ENCODE measurements around the gene ENO4.

DNA sequence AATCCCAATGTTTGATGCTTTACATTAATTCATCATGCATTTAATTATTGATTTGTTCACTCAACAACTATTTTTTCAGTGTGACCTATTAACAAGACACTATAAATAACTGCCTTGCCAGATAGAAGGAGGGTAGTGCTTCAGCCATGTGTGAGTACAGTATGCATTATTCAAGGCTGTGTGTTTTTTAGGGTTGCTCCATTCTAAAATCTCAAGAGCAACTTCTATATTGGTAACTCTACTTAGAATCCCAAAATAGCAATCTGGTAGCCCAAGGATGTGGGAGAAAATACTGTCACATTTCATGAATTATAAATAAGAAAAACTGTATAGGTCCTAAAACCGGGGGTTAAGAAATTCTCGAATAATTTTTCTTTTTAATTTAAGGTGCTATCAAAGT lies 69.9 kb downstream of the ENO4 start:
- TF ChIP-seq POLR2AphosphoS5 (IDR thresholded peaks at IDR 0.05) (no peak), POLR2A (IDR thresholded peaks at IDR 0.05) (no peak)
- TF ChIP-seq, protein P1, sequence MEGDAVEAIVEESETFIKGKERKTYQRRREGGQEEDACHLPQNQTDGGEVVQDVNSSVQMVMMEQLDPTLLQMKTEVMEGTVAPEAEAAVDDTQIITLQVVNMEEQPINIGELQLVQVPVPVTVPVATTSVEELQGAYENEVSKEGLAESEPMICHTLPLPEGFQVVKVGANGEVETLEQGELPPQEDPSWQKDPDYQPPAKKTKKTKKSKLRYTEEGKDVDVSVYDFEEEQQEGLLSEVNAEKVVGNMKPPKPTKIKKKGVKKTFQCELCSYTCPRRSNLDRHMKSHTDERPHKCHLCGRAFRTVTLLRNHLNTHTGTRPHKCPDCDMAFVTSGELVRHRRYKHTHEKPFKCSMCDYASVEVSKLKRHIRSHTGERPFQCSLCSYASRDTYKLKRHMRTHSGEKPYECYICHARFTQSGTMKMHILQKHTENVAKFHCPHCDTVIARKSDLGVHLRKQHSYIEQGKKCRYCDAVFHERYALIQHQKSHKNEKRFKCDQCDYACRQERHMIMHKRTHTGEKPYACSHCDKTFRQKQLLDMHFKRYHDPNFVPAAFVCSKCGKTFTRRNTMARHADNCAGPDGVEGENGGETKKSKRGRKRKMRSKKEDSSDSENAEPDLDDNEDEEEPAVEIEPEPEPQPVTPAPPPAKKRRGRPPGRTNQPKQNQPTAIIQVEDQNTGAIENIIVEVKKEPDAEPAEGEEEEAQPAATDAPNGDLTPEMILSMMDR (IDR thresholded peaks at IDR 0.05), result no peak

Measured in prostate gland (tissue), 2 donors.